T-helper 2 cell treated with Interferon-gamma antibody and Interleukin-4, amounts not matched to agents 100 ng/mL and 5 ng/mL, for 36 hours (primary cell): ENCODE data around the gene MPPE1. TPM values are rescaled to one million over a fixed set of nuclear protein-coding genes. Genes with fewer than 3 reads are reported as not detected.
"Not testable (repeated sequence)": the region's sequence is repeated elsewhere in the genome, so short reads cannot be mapped to it uniquely, and the experiment has no call there.

Experiments used
- intact Hi-C: fragments of 100-400 bp; cut with micrococcal nuclease; formaldehyde crosslinking; loops from one replicate; pipeline ENCODE4 v1.15.1; 2023
- total RNA-seq: library from RNA; stranded (reverse); gene quantifications from 2 replicates; pipeline ENCODE4 v1.2.3, GENCODE V29; 2022

MPPE1 gene
- total RNA-seq, result 55.0 and 58.5 TPM in 2 replicates

- intact Hi-C loops, result loop anchor here (1.0 kb wide), 4 partner anchors 39 to 469 kb away; partner anchors contain the start of genes AFG3L2, CHMP1B and IMPA2
Observed at GRCh38 chr18:11908182-11909060, at the start of gene MPPE1. Gene MPPE1 (minus strand): TSS chr18:11908317. CDS start chr18:11897264, 11,053 bp downstream.

- intact Hi-C loops, result no loop called here
Observed at GRCh38 chr18:11957636-11958035, 49.5 kb upstream of the MPPE1 start.

DNA sequence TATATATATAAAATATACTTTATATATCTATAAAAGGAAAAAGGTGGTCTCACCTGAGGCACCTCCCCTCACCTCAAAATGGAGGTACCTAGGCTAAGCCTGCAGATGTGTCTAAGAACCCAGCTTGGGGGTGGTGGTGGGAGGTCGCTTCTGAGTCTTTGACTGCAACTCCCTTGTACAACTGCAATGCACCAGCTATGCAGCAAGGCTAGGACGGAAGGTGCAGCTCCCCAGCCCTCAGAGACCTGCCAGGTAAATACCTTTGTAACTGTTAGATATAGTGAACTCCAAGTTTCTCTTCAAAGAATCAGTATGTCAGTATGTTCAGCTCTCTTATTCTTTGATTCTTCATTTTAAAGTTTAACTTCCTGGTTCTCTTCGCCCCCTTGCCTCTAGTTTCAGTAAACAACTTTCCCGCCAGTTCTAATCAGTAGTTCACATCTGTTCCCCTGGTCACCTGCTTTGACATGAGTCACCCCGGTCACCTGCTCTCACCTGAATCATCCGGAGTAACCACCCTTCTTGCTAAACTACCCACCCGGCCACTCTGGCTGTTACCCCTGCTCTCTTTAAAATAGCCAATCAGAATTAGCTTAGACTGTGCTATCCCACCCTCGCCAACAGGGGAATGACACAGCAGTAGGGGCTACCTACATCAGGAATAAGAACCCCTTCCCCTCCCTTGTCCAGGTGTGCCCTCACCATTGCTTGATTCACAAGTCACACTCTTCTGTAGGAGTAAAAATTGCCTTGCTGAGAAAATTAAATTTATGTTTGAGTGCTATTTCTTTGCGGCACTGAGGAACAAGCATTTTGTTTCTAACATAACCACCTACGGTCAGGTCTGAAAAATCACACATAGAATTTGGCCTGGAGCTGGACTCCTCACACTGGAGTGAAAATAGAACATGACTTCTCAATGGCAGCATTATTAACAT lies 48.5 kb upstream of the MPPE1 start:
- intact Hi-C loops, result no loop called here

GRCh38 chr18:11955239-11956029 lies 47.3 kb upstream of the MPPE1 start:
- intact Hi-C loops, result no loop called here

DNA sequence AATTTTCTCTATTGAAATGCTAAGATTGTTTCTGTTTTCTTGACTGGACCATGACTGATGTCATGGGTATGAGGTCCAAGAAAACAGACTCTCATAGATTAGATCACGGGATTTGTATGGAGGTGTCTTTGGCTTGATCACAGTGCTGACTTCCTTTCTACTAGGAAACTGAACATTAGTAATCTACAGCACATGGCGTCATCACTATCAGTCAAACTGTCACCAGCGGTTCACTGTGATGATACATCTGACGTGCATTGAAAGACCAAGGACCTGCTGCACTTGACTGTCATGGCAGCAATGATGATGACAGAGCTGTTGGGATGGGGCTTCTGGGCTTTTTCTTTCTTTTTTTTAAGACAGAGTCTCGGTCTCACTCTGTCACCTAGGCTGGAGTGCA lies 45.0 kb upstream of the MPPE1 start:
- intact Hi-C loops, result no loop called here

DNA sequence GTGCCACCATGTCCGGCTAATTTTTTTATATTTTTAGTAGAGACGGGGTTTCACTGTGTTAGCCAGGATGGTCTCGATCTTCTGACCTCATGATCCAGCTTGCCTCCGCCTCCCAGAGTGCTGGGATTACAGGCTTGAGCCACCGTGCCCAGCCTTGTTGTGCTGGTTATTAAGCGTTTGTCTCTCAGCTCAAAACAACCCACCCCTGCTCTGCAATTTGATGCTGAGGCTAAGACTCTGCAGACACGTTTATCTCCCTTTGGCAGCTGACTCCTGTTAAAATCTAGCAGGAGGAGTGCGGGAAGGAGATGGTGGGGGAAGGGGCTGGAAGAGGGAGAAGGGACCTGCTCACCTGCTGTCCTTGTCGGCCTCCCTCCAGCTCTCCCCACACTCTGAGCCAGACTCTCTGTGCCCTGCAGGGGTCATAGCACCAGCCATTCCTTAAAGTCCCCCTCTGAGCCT lies 43.3 kb upstream of the MPPE1 start:
- intact Hi-C loops, result no loop called here

DNA sequence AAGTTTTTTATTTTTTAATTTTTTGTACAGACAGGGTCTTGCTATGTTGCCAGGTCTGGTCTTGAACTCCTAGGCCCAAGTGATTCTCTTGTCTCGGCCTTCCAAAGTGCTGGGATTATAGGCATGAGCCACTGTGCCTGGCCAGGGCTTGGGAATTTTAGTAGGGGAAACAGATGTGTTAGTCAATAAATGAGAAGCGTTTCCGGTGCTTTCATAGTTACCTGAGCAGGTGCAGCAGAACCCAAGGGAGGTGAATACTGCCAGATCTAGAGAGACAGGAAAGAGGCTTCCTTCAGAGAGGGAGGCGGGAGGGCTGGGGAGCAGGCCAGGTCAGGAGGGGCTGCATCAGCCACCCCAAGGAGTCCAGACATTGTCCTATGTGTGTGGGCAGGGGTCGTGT lies 42.7 kb upstream of the MPPE1 start:
- intact Hi-C loops, result no loop called here

GRCh38 chr18:11948852-11949523 lies 40.9 kb upstream of the MPPE1 start:
- intact Hi-C loops, result no loop called here

DNA sequence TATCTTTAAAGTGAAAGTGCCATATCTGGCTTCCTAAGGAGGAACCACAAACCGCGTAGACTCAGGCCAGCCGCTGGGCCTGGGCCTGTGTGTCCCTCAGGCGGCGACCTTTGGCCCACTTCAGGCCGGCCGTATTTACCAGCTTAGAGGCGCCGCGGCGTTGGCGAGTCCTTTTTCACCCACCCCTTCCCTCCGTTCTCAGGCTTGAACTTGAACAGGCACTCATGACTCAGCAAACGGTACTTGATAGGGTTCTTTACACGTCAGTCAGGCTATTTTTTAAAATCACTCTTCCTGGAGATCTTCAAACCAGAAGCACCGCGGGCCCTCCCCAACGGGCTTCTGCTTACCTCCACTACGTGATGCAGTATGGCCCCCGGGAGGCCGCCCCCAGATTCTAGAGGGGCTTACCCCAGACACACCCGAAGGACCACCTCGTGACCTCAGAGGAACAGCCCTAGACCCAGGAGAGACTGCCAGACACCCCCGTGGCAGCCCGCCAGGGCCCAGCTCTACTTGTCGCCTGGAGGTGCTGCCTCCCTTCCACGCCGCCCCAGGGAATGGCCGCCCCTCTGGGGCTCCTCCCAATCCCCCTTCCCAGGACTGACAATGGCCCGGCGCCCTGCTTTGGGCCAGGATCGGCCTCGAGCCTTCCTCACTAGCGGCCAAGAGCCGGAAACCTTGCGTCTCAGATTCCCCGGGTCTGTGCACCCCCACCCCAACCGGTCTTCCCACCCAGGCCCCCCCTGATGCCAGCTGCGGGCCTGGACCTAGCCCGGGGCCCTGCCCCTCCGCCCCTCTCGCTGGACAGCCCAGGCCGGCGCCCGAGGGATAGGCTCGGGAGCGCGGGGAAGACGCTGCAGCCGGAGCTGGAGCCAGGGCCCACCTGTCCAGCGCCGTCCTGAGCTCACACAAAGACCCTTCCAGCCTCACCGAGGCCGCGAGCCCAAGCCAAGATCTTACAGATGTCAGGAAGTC lies 39.4 kb upstream of the MPPE1 start:
- intact Hi-C loops, result loop anchor here (1.0 kb wide), 2 partner anchors 34 to 39 kb away; partner anchors contain the start of genes IMPA2 and MPPE1

DNA sequence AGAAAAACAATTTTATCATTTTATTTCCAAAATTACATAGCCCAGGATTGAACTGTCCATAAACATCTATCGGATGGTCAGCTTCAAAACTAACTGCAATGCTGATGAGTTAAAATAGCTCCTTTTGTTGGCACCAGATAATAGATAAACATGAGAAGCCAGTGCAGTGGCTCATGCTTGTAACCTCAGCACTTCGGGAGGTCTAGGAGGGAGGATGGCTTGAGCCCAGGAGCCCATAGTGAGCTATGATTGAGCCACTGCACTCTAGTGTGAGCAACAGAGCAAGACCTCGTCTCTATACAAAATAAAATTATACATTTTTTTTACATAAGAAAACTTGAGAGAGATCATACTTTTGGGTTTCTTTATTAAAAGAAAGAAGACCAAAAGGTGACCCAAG lies 38.6 kb upstream of the MPPE1 start:
- intact Hi-C loops, result loop anchor here (1.0 kb wide), 2 partner anchors 35 to 38 kb away; partner anchors contain the start of genes IMPA2 and MPPE1

GRCh38 chr18:11945834-11946659 lies 37.9 kb upstream of the MPPE1 start:
- intact Hi-C loops, result not testable (repeated sequence)

DNA sequence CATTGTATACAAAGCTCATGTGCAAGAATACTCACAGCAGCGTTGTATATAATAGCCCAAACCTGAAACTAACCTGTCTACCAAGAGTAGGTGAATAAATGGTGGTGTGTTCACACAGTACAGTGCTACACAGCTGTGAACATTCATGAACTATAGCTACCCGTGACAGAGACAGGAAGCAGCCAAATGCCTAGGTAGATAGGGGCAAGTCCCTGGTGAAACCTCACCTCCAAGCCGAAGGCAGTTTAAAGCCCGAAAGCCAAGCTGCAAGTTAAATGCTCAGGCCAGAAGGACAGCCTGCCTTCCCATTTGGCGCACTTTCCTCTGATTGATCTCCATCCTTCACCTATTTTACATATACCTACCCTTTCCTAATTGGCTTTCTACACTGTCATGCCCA lies 36.7 kb upstream of the MPPE1 start:
- intact Hi-C loops, result no loop called here

- intact Hi-C loops, result no loop called here
Observed at GRCh38 chr18:11944252-11944651, 36.1 kb upstream of the MPPE1 start.

DNA sequence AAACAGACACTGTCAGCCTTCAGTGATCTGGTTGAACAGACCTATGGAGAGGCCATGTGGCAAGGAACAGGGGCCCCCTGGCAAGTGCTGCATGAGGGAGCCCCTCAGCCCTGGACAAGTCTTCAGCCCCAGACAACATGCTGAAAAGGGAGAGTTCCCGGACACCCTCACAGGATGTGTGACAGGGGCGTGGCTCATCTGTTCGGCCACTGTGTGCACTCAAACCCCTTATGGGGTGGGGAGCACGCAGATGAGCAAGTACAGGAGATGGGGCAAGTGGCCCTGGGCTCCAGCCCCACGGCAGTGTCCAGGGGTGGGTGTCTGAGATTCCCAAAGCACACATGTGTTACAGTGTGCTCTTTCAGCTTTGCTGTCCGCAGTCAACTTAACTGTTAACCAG lies 35.4 kb upstream of the MPPE1 start:
- intact Hi-C loops, result no loop called here

DNA sequence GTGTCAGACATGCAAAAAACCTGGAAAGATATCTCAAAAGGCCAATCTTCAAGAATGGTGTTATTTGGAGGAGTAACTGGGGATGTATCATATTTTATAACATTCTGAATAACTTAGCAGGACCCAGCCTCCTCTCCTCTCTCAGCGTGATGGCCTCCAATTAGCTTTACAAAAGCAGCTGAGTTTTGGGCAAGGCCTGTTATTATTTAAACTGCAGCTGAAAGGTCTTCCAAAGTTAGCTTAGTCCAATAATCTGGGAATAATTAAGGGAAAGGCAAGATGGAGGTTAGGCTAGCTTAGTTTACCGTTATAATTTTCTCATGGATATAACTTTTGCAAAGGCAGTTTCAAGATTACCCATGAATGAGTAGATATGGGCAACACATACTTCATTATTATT lies 32.8 kb upstream of the MPPE1 start:
- intact Hi-C loops, result no loop called here

DNA sequence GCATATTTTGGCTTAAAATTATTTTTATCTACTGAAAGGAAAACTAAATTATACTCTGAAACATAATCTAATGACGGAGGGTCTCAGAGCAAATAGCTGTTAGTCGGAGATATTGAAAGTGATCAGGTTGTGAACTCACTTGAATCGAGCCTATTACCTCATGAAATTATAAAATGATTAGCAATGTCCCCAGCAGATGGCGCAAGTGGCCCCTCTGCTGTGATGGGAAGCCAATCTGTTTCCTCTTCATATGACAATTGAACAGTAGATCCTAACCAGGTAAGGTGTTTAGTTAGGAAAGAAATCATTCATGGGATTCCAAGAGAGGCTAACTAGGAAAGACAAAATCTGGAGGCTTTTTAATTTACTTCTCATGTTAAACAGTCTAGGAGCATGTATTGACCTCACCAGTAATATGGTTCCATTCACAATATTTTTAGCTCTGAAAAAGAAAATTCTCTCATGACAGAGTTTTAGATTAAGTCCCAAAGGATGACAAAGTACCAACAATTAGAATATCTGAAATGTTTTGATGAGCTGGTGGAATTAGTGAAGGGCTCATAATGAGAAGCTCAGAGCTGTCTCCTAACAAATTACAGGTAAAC lies 29.9 kb upstream of the MPPE1 start:
- intact Hi-C loops, result loop anchor here (1.0 to 10.0 kb wide), 5 partner anchors 43 to 281 kb away; partner anchors contain the start of gene IMPA2

GRCh38 chr18:11932393-11932792 lies 24.3 kb upstream of the MPPE1 start:
- intact Hi-C loops, result loop anchor here (10.0 kb wide), 1 partner anchor 198 kb away; no protein-coding TSS in a partner anchor

DNA sequence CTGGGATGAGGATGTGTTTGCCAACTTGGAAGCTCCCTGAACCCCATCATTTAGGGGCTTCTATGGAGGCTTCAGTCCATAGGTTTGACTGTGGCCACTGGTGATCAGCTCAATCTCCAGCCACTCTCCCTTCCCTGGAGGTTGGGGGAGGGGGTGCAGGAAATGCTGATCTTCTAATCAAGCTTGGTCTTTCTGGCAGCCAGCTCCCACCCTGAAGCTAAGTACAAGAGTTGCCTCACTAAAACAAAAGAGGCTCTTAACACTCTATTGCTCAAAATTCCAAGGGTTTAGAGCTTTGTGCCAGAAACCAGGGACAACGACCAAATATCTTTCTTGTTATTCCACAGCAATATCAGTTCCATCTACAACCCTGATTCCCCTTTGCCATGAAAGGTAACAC lies 19.4 kb upstream of the MPPE1 start:
- intact Hi-C loops, result no loop called here
